Measurements from ENCODE around the gene CDC42BPB.
"Not testable (repeated sequence)": the region's sequence is repeated elsewhere in the genome, so short reads cannot be mapped to it uniquely, and the experiment has no call there.

Gene CDC42BPB

DNA sequence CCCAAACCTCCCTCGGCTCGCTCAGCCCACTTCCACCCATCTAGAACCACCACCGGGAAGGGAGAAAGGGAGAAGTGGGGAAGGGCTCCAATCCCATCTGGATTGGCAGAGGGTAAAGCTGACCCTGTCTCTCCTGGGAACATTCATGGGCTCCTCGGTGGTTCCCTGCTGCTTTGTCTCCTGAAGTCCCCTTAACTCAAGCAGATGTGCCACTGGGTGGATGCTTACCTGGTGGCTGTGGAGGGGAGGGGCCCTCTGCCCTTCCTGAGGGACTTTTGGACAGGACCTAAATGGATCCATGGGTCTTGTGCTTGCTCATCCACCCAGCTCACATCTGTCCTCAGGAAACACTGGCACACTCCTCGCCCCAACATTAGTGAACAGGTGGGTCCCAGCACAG is 2.2 kb upstream of the CDC42BPB start:
- Histone ChIP-seq H3K27me3 (peaks cover 17 to 37% (median 26%) of the 10 kb centered on the region in 11 experiments), H4K20me1 (peaks cover 0 to 17% (median 8%) of the 10 kb centered on the region in 11 experiments; a peak in 10 of 22 replicates), H3K4me2 (no peak overlapping the region), H3K27ac (no peak overlapping the region), H3K4me1 (peaks cover 0 to 27% (median 20%) of the 10 kb centered on the region in 10 experiments; a peak in 16 of 20 replicates), H3K9me3 (replicated peaks in 1 of 11) (no peaks in the 10 kb centered on the region), H3K4me3 (no peak overlapping the region), H3K9ac (no peak overlapping the region), H3K36me3 (no peaks in the 10 kb centered on the region)
- TF ChIP-seq Cebpa-rat (IDR thresholded peaks at IDR 0.05) = no peak

- Histone ChIP-seq H3K36me3 (no peaks in the 10 kb centered on the region), H3K4me2 (peak overlapping the region in 10 of 11 experiments; percentile 22 to 62 (median 47); a peak in 12 of 22 replicates), H3K9ac (peak overlapping the region in 2 of 11 experiments; percentile 13 to 24; a peak in 3 of 22 replicates), H3K27me3 (peaks cover 17 to 37% (median 26%) of the 10 kb centered on the region in 11 experiments), H3K4me1 (peaks cover 0 to 27% (median 20%) of the 10 kb centered on the region in 10 experiments; a peak in 16 of 20 replicates), H3K9me3 (replicated peaks in 1 of 11) (no peaks in the 10 kb centered on the region), H3K27ac (no peak overlapping the region), H3K4me3 (peak overlapping the region in 2 of 10 experiments; percentile 24 to 28; a peak in 1 of 20 replicates), H4K20me1 (peaks cover 0 to 24% (median 8%) of the 10 kb centered on the region in 11 experiments; a peak in 10 of 22 replicates)
- TF ChIP-seq Cebpa-rat (IDR thresholded peaks at IDR 0.05) = no peak
Observed at GRCh38 chr14:103058164-103059055, 1.1 kb upstream of the CDC42BPB start.

- Histone ChIP-seq H3K9ac (peak overlapping the region; percentile 69 to 85 (median 79)), H4K20me1 (peaks cover 0 to 36% (median 10%) of the 10 kb centered on the region in 11 experiments; a peak in 12 of 22 replicates), H3K27me3 (peaks cover 17 to 37% (median 26%) of the 10 kb centered on the region in 11 experiments), H3K9me3 (replicated peaks in 1 of 11) (no peaks in the 10 kb centered on the region), H3K36me3 (no peaks in the 10 kb centered on the region), H3K4me1 (peaks cover 8 to 34% (median 25%) of the 10 kb centered on the region in 10 experiments; a peak in 17 of 20 replicates), H3K4me3 (peak overlapping the region; percentile 60 to 78 (median 70)), H3K27ac (peak overlapping the region in 10 of 11 experiments; percentile 61 to 74 (median 69); a peak in 19 of 22 replicates), H3K4me2 (peak overlapping the region; percentile 73 to 93 (median 82))
- TF ChIP-seq Cebpa-rat (IDR thresholded peaks at IDR 0.05) = no peak
Observed at GRCh38 chr14:103057028-103057371, 349 bp downstream of the CDC42BPB start.

DNA sequence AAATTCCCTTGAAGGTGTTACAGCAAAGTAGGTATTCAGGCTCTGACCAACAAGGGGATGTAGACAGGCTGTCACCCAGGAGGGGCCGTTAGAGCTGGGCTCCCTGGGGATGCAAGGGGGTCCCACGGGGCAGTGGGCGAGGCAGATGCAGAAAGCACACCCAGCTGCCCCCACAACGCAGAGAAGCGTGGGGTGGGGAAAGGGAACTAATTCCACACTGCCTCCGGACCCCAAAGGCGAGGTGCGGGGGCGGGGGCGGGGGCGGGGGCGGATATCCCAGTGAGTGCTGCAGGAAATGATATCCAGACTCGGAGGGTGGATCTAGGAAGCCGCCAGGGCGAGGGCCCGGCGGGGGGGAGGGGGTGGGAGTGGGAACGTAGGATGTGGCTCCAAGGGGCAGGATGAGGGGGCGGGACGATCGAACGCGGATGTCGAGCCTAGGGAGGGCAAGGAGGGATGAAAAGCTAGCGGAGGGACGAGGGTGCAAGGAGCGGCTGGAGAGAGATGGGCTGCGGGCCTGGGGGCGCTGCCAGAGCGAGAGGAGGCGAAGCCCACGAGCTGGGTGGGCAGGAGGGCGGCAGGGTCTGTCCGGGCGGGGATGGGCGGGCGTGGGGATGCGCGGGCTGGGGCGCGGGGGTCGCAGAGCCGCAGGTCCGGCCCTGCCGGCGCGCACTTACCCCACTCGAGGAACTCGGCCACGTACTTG is 874 bp downstream of the CDC42BPB start:
- H3K27me3 ChIP-seq = peaks cover 17 to 37% (median 26%) of the 10 kb centered on the region in 11 experiments
- no peaks in the 10 kb centered on the region for H3K36me3 ChIP-seq
- H3K4me3 ChIP-seq = peak overlapping the region; percentile 60 to 78 (median 70)
- peak overlapping the region in 10 of 11 experiments; percentile 61 to 74 (median 69); a peak in 19 of 22 replicates for H3K27ac ChIP-seq
- no peak for TF ChIP-seq Cebpa-rat (IDR thresholded peaks at IDR 0.05)
- peaks cover 8 to 39% (median 25%) of the 10 kb centered on the region in 10 experiments; a peak in 18 of 20 replicates for H3K4me1 ChIP-seq
- peak overlapping the region; percentile 73 to 93 (median 82) for H3K4me2 ChIP-seq
- no peaks in the 10 kb centered on the region for H3K9me3 ChIP-seq (replicated peaks in 1 of 11)
- H3K9ac ChIP-seq = peak overlapping the region; percentile 69 to 85 (median 79)
- peaks cover 0 to 42% (median 15%) of the 10 kb centered on the region in 11 experiments; a peak in 12 of 22 replicates for H4K20me1 ChIP-seq

DNA sequence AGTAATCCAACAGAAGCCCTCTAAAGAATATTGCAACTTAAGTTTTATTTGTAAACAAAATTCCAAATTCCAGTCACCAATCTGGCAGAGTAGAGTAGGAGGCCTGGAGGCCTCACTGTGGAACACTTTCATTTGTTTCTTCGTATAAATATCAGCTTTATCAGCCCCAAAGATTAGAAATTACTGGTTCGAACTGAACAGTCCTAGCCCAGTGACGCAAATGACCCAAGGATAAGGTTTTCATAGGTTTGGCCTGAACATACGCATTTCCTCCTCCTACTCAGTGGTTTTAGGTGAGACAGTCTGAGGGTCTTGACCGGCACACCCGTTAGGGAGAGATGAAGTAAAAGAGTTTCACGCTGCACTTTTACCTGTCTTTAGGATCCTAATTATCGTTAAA is 1.7 kb downstream of the CDC42BPB start:
- Histone ChIP-seq H3K27ac (no peak overlapping the region), H3K4me1 (peaks cover 8 to 39% (median 25%) of the 10 kb centered on the region in 10 experiments; a peak in 18 of 20 replicates), H3K4me3 (peak overlapping the region in 1 of 10 experiments; percentile 42; a peak in 1 of 20 replicates), H4K20me1 (peaks cover 0 to 45% (median 17%) of the 10 kb centered on the region in 11 experiments; a peak in 12 of 22 replicates), H3K9me3 (replicated peaks in 1 of 11) (no peaks in the 10 kb centered on the region), H3K4me2 (peak overlapping the region in 10 of 11 experiments; percentile 39 to 86 (median 58); a peak in 19 of 22 replicates), H3K36me3 (no peaks in the 10 kb centered on the region), H3K9ac (no peak overlapping the region), H3K27me3 (peaks cover 17 to 37% (median 26%) of the 10 kb centered on the region in 11 experiments)
- no peak for TF ChIP-seq Cebpa-rat (IDR thresholded peaks at IDR 0.05)

DNA sequence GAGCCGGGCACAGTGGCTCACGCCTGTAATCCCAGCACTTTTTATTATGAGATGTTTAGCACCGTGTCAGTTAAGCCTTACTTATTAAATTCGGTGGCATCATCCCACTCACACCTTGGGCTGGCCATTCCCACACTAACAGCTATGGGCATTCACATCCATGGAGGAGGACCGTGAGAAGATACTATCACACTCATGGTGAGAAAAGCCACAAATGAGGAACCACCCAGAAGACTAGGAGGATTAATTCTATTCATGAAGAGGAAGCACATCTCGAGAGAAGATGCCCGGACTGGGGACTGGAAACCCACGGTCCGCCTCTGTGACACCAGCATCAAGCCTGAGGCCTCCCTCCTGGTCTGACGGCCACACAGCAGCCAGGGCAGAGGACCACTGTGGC is 4.9 kb downstream of the CDC42BPB start:
- H3K4me2 ChIP-seq = peak overlapping the region in 7 of 11 experiments; percentile 4 to 43 (median 14); a peak in 4 of 22 replicates

DNA sequence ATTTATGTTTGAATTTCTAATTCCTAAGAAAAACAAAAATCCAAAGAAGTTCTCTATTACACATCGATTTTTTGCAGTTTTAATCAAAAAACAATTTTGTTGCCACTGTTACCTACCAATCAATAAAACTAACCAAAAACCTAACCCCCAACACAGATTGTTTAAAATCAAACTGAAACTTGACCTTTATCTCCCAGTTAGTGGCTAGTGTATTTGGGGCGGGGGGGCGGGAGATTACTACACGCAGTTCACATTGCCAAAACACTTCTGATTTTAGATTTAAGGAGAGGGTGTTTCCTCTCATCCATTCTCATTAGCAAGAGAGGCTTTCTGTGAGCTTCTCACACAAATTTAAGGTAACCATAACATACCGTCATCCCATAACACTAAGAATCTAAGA is 6.4 kb downstream of the CDC42BPB start:
- Histone ChIP-seq H4K20me1 (peaks cover under 1 to 81% (median 41%) of the 10 kb centered on the region in 11 experiments; a peak in 14 of 22 replicates), H3K27ac (no peak overlapping the region)
- no peak for TF ChIP-seq Cebpa-rat (IDR thresholded peaks at IDR 0.05)

More for the DNA sequence above, 4.9 kb downstream of the CDC42BPB start:
- no peak overlapping the region for H3K27ac ChIP-seq
- peaks cover 7 to 23% (median 14%) of the 10 kb centered on the region in 11 experiments for H3K27me3 ChIP-seq
- no peaks in the 10 kb centered on the region for H3K36me3 ChIP-seq
- no peaks in the 10 kb centered on the region for H3K9me3 ChIP-seq (replicated peaks in 1 of 11)
- H4K20me1 ChIP-seq = peaks cover 4 to 70% (median 36%) of the 10 kb centered on the region in 11 experiments; a peak in 12 of 22 replicates
- no peak for TF ChIP-seq Cebpa-rat (IDR thresholded peaks at IDR 0.05)
- no peak overlapping the region for H3K4me3 ChIP-seq
- peaks cover 8 to 39% (median 24%) of the 10 kb centered on the region in 10 experiments; a peak in 18 of 20 replicates for H3K4me1 ChIP-seq
- no peak overlapping the region for H3K9ac ChIP-seq

DNA sequence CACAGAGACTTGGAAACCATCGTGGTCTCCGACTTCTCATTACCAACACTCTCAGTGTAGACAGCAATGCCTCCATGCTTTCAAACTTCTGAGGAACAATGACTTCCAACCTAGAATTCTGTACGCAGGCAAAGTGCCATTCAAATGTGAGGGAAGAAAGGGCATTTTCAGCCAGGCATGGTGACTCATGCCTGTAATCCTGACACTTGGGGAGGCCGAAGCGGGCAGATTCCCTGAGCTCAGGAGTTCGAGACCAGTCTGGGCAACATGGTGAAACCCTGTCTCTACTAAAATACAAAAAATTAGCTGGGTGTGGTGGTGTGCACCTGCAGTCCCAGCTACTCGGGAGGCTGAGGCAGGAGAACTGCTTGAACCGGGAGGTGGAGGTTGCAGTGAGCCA is 9.9 kb downstream of the CDC42BPB start:
- not testable (repeated sequence) for H3K27me3 ChIP-seq; H3K4me3 ChIP-seq; H3K36me3 ChIP-seq; H3K4me2 ChIP-seq; H3K9ac ChIP-seq; H3K9me3 ChIP-seq (replicated peaks in 1 of 11); H3K27ac ChIP-seq
- Histone ChIP-seq H3K4me1 (peaks cover 18 to 35% (median 29%) of the 10 kb centered on the region in 10 experiments), H4K20me1 (peaks cover 0 to 71% (median 35%) of the 10 kb centered on the region in 11 experiments; a peak in 15 of 22 replicates)

More for the DNA sequence above, 6.4 kb downstream of the CDC42BPB start:
- Histone ChIP-seq H3K27me3 (peaks cover 0 to 10% (median 3%) of the 10 kb centered on the region in 11 experiments; a peak in 7 of 22 replicates), H3K4me3 (no peak overlapping the region), H3K9me3 (replicated peaks in 1 of 11) (no peaks in the 10 kb centered on the region), H3K4me1 (peaks cover 16 to 33% (median 19%) of the 10 kb centered on the region in 10 experiments), H3K36me3 (no peaks in the 10 kb centered on the region), H3K9ac (no peak overlapping the region), H3K4me2 (no peak overlapping the region)
